Erythroblast (primary cell): ENCODE results near the gene RNU6-9.

Experiments used
- GATA1 ChIP-seq: IDR thresholded peaks from 2 replicates; pipeline ENCODE4 v1.6.1; 2011; ENCODE audit warnings: low read depth, mild to moderate bottlenecking, control low read depth, low read length, moderate library complexity
- POLR2A ChIP-seq: IDR thresholded peaks from 2 replicates; pipeline ENCODE4 v1.6.1; 2011; ENCODE audit warnings: mild to moderate bottlenecking, low read length

GRCh38 chr19:855566-856120 lies 37.6 kb upstream of the RNU6-9 start:
- TF ChIP-seq POLR2A (no peak), GATA1 (no peak)
